Measurements from ENCODE around the gene EVA1A.

DNA sequence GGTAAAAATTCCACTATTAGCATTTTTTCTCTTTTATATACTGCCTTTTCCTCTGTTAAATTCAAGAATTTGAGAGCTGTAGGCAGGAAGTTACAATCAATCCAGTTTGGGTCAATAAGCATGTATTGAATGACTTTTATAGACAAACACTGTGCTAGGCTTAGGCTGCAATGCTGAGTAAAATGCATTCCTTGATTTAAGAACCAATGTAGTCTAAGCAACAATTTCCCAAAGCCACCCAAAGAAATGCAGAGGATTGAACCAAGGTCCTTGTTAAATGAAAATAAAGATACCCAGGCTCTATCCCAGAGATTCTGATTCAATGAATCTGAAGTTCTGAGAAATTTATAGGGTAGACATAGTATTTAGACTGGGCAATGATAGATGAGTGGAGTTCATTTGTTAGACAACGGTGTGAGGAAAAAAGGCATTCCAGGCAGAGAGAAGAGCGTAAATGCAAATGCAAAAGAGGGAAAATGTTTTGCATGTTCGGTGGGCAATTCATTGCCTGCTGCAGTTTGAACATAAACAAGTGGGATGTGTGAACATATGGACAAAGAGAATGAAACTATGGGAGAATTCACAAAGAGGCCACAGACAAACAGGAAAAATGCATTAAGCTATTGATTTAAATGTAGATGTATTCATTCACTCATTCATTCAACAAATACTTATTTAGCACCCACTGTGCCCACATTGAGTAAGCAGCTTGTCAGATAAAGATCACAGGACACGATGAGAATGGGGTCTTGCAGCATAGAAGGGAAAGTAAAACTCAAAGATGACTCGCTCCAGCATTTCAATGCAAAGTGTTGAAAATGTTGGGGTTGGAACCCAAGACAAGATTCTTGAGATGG, 107.1 kb downstream of the EVA1A start:
- TF ChIP-seq EZH2 (IDR thresholded peaks at IDR 0.05; ENCODE audit: low read depth, low read length, severe bottlenecking), result no peak
- no peak for TF ChIP-seq SP1 (IDR thresholded peaks at IDR 0.05; ENCODE audit: low read depth, low read length)
- TF ChIP-seq RAD21 (IDR thresholded peaks at IDR 0.05 in 1 of 2, conservative IDR thresholded peaks at IDR 0.05 in 1 of 2; ENCODE audit: low read depth in 2 of 2, low read length in 2 of 2), result no peak
- no peak for TF ChIP-seq POLR2A (IDR thresholded peaks at IDR 0.05; ENCODE audit: control extremely low read depth in 1 of 2, low read depth in 2 of 2, low read length in 2 of 2)
- TF ChIP-seq POLR2AphosphoS5 (IDR thresholded peaks at IDR 0.05; ENCODE audit: low read depth, low read length), result no peak
- no peak for TF ChIP-seq EP300 (IDR thresholded peaks at IDR 0.05; ENCODE audit: borderline replicate concordance in 1 of 2, low read depth in 2 of 2, low read length in 2 of 2)
- TF ChIP-seq, protein P1, sequence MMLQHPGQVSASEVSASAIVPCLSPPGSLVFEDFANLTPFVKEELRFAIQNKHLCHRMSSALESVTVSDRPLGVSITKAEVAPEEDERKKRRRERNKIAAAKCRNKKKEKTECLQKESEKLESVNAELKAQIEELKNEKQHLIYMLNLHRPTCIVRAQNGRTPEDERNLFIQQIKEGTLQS (IDR thresholded peaks at IDR 0.05; ENCODE audit: insufficient read depth, low read depth, low read length), result no peak
- TF ChIP-seq RFX5 (IDR thresholded peaks at IDR 0.05; ENCODE audit: borderline replicate concordance, low read depth, low read length), result no peak
- TF ChIP-seq TAF1 (IDR thresholded peaks at IDR 0.05; ENCODE audit: low read depth, low read length), result no peak
- no peak for TF ChIP-seq FOSL1 (IDR thresholded peaks at IDR 0.05; ENCODE audit: insufficient read depth, low read depth, low read length)
- TF ChIP-seq, protein P2, sequence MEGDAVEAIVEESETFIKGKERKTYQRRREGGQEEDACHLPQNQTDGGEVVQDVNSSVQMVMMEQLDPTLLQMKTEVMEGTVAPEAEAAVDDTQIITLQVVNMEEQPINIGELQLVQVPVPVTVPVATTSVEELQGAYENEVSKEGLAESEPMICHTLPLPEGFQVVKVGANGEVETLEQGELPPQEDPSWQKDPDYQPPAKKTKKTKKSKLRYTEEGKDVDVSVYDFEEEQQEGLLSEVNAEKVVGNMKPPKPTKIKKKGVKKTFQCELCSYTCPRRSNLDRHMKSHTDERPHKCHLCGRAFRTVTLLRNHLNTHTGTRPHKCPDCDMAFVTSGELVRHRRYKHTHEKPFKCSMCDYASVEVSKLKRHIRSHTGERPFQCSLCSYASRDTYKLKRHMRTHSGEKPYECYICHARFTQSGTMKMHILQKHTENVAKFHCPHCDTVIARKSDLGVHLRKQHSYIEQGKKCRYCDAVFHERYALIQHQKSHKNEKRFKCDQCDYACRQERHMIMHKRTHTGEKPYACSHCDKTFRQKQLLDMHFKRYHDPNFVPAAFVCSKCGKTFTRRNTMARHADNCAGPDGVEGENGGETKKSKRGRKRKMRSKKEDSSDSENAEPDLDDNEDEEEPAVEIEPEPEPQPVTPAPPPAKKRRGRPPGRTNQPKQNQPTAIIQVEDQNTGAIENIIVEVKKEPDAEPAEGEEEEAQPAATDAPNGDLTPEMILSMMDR (IDR thresholded peaks at IDR 0.05; ENCODE audit: control extremely low read depth in 1 of 3, insufficient read depth in 1 of 3, low read depth in 1 of 3, low read length in 3 of 3), result no peak
- no peak for TF ChIP-seq JUND (IDR thresholded peaks at IDR 0.05; ENCODE audit: low read length)
- TF ChIP-seq CBX8 (IDR thresholded peaks at IDR 0.05; ENCODE audit: borderline replicate concordance, low read depth, low read length), result no peak
- no peak for TF ChIP-seq GABPA (IDR thresholded peaks at IDR 0.05; ENCODE audit: borderline replicate concordance, insufficient read depth, low read length)

All from H1 (cell line).